NB4 (cell line): ENCODE measurements around the gene CABCOCO1.

Source experiments
- POLR2A ChIP-seq: IDR thresholded peaks from 2 replicates; pipeline ENCODE4 v1.6.1; 2011; ENCODE audit warnings: mild to moderate bottlenecking; ENCODE audit not compliant: insufficient read length; ENCODE audit errors: extremely low read depth
- TF ChIP-seq, protein P1 (sequence below): IDR thresholded peaks from one replicate; pipeline ENCODE4 v1.5.1; 2012; ENCODE audit warnings: low read depth, low read length
- TF ChIP-seq, protein P2 (sequence below): IDR thresholded peaks from 2 replicates; pipeline ENCODE4 v1.6.1; 2011; ENCODE audit warnings: low read depth, low read length

DNA sequence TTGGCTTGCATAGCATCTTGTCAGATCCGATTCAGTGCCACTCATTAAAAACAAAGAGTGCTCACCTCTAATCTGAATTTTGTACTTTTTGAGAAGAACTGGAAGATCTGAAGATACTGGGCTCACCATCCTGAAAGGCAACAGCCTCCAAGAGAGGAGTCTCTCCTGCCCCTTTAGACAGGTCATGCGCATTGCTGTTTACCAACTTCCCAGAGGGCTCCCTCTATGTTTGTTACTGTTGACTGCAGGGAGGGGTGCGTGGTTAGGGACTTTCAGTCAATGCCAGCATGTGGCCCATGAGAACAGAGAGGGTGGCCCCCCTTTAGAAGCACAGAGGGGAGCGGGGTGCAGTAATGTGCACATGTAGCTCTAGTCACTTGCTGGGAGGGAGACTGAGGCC lies 33.2 kb upstream of the CABCOCO1 start:
- TF ChIP-seq, protein P1, sequence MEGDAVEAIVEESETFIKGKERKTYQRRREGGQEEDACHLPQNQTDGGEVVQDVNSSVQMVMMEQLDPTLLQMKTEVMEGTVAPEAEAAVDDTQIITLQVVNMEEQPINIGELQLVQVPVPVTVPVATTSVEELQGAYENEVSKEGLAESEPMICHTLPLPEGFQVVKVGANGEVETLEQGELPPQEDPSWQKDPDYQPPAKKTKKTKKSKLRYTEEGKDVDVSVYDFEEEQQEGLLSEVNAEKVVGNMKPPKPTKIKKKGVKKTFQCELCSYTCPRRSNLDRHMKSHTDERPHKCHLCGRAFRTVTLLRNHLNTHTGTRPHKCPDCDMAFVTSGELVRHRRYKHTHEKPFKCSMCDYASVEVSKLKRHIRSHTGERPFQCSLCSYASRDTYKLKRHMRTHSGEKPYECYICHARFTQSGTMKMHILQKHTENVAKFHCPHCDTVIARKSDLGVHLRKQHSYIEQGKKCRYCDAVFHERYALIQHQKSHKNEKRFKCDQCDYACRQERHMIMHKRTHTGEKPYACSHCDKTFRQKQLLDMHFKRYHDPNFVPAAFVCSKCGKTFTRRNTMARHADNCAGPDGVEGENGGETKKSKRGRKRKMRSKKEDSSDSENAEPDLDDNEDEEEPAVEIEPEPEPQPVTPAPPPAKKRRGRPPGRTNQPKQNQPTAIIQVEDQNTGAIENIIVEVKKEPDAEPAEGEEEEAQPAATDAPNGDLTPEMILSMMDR = no peak
- no peak for TF ChIP-seq POLR2A
- TF ChIP-seq, protein P2, sequence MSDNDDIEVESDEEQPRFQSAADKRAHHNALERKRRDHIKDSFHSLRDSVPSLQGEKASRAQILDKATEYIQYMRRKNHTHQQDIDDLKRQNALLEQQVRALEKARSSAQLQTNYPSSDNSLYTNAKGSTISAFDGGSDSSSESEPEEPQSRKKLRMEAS = no peak
